IMR-90 (cell line): ENCODE results near the gene APOC1. TPM values are rescaled to one million over a fixed set of nuclear protein-coding genes. Genes with fewer than 3 reads are reported as not detected.
A peak's percentile ranks its signal among the peaks of the same experiment; 100 is the strongest.

Experiments
- ATAC-seq: fragments of 200-7000 bp; cut with Tn5 transposase; 2 replicates; pipeline ENCODE4 v1.9.1; 2020; ENCODE audit warnings: low read depth, mild to moderate bottlenecking, moderate library complexity
- BruUV-seq: library from RNA; stranded (reverse); fragments of 400-500 nt; replicated peaks from 2 replicates; lab custom pipeline; 2021; lab: Mats Ljungman, UMichigan
- CTCF ChIA-PET: fragments of 300-600 bp; formaldehyde crosslinking; extraction: SDS; loops from one replicate; lab custom pipeline; 2021; ENCODE audit warnings: antibody characterized with exemption; lab: Yijun Ruan, JAX
- POLR2A ChIA-PET: fragments of 300-600 bp; sonication (Branson Sonifier 250); formaldehyde crosslinking; loops from one replicate; lab custom pipeline; 2022; ENCODE audit warnings: antibody characterized with exemption; ENCODE audit not compliant: unreplicated experiment; lab: Charles Lee
- DNase-seq: peaks from one replicate; pipeline ENCODE4 v3.0.0; 2013
- H2AFZ ChIP-seq: replicated peaks from 2 replicates; pipeline ENCODE3; 2013; ENCODE audit warnings: low read length, mild to moderate bottlenecking; ENCODE audit not compliant: poor library complexity
- H2AK5ac ChIP-seq: 2 replicates; pipeline ENCODE4 v1.6.1; 2013; ENCODE audit warnings: low read depth, low read length, inconsistent platforms
- H2AK9ac ChIP-seq: replicated peaks from 2 replicates; pipeline ENCODE3; 2013; ENCODE audit warnings: mild to moderate bottlenecking, low read depth, low read length, moderate library complexity; ENCODE audit not compliant: poor library complexity
- H2BK120ac ChIP-seq: 2 replicates; pipeline ENCODE4 v1.6.1; 2013; ENCODE audit warnings: low read depth, low read length, inconsistent platforms
- H2BK15ac ChIP-seq: 3 replicates; pipeline ENCODE4 v1.6.1; 2013; ENCODE audit warnings: low read depth, low read length, inconsistent platforms
- H2BK20ac ChIP-seq: 2 replicates; pipeline ENCODE4 v1.6.1; 2013; ENCODE audit warnings: low read depth, mild to moderate bottlenecking, inconsistent platforms, low read length, moderate library complexity
- H2BK5ac ChIP-seq: 2 replicates; pipeline ENCODE4 v1.6.1; 2013; ENCODE audit warnings: mild to moderate bottlenecking, low read depth, low read length, inconsistent platforms; ENCODE audit not compliant: poor library complexity, severe bottlenecking
- H3K14ac ChIP-seq: replicated peaks from 2 replicates; pipeline ENCODE4 v1.6.1; 2013; ENCODE audit warnings: low read depth, low read length, inconsistent platforms
- H3K18ac ChIP-seq: 2 replicates; pipeline ENCODE4 v1.6.1; 2013; ENCODE audit warnings: low read depth, low read length, control low read depth
- H3K23ac ChIP-seq: 2 replicates; pipeline ENCODE4 v1.6.1; 2013; ENCODE audit warnings: low read depth, low read length, inconsistent platforms
- H3K27ac ChIP-seq: 2 replicates; pipeline ENCODE4 v1.5.1; 2013; ENCODE audit warnings: mild to moderate bottlenecking, control low read depth, low read length; ENCODE audit not compliant: insufficient read depth
- H3K27me3 ChIP-seq: 2 replicates; pipeline ENCODE4 v1.6.1; 2013; ENCODE audit warnings: low read length; ENCODE audit not compliant: control insufficient read depth, insufficient read depth
- H3K36me3 ChIP-seq: 2 replicates; pipeline ENCODE4 v1.6.1; 2013; ENCODE audit warnings: low read length, mixed read lengths; ENCODE audit not compliant: control insufficient read depth, insufficient read depth
- H3K4ac ChIP-seq: 2 replicates; pipeline ENCODE4 v1.6.1; 2013; ENCODE audit warnings: low read depth, low read length, inconsistent platforms
- H3K4me1 ChIP-seq: 2 replicates; pipeline ENCODE4 v1.6.1; 2013; ENCODE audit warnings: low read length, mixed read lengths; ENCODE audit not compliant: control insufficient read depth, insufficient read depth
- H3K4me2 ChIP-seq: 2 replicates; pipeline ENCODE4 v1.6.1; 2013; ENCODE audit warnings: low read depth, mild to moderate bottlenecking, control low read depth, low read length, moderate library complexity
- H3K4me3 ChIP-seq: 2 replicates; pipeline ENCODE4 v1.5.1; 2013; ENCODE audit warnings: low read depth, mild to moderate bottlenecking, control low read depth, low read length, moderate library complexity; ENCODE audit not compliant: insufficient read depth
- H3K56ac ChIP-seq: 2 replicates; pipeline ENCODE4 v1.6.1; 2013; ENCODE audit warnings: low read length, inconsistent platforms; ENCODE audit not compliant: insufficient read depth; ENCODE audit errors: extremely low read depth
- H3K79me1 ChIP-seq, 2 experiments: 2 replicates each; pipeline ENCODE4 v1.6.1; 2013; ENCODE audit warnings: low read length in 2 of 2, inconsistent platforms in 1 of 2, low read depth in 1 of 2
- H3K9ac ChIP-seq: 2 replicates; pipeline ENCODE4 v1.6.1; 2013; ENCODE audit warnings: low read depth, low read length, control low read depth
- H3K9me1 ChIP-seq: 2 replicates; pipeline ENCODE4 v1.6.1; 2013; ENCODE audit warnings: low read length, inconsistent platforms; ENCODE audit not compliant: insufficient read depth
- H3K9me3 ChIP-seq: 2 replicates; pipeline ENCODE4 v1.6.1; 2013; ENCODE audit warnings: low read length; ENCODE audit not compliant: control insufficient read depth, insufficient read depth
- H4K20me1 ChIP-seq: 2 replicates; pipeline ENCODE4 v1.6.1; 2013; ENCODE audit warnings: low read length, inconsistent platforms; ENCODE audit not compliant: insufficient read depth
- H4K5ac ChIP-seq: 2 replicates; pipeline ENCODE4 v1.6.1; 2013; ENCODE audit warnings: mild to moderate bottlenecking, low read depth, low read length, control low read depth
- H4K8ac ChIP-seq, 2 experiments: 2 replicates each; pipeline ENCODE4 v1.6.1; 2013; ENCODE audit warnings: low read depth in 2 of 2, low read length in 2 of 2, control low read depth in 1 of 2, inconsistent platforms in 1 of 2
- H4K91ac ChIP-seq: 2 replicates; pipeline ENCODE4 v1.6.1; 2013; ENCODE audit warnings: low read depth, low read length, inconsistent platforms; ENCODE audit not compliant: insufficient read depth
- BHLHE40 ChIP-seq: fragments of 150-350 bp; IDR thresholded peaks from 2 replicates; pipeline ENCODE4 v1.6.1; 2016; ENCODE audit warnings: mild to moderate bottlenecking, low read depth, low read length
- CEBPB ChIP-seq: IDR thresholded peaks from 2 replicates; pipeline ENCODE4 v1.6.1; 2012; ENCODE audit warnings: low read depth, low read length, improper control_type of control experiment
- CHD1 ChIP-seq: IDR thresholded peaks from 2 replicates; pipeline ENCODE4 v1.6.1; 2012; ENCODE audit warnings: low read depth, low read length, improper control_type of control experiment
- FOS ChIP-seq: fragments of 150-350 bp; IDR thresholded peaks from 2 replicates; pipeline ENCODE4 v1.6.1; 2016; ENCODE audit warnings: low read depth, low read length
- MAZ ChIP-seq: IDR thresholded peaks from 2 replicates; pipeline ENCODE4 v1.6.1; 2012; ENCODE audit warnings: low read depth, mild to moderate bottlenecking, low read length, improper control_type of control experiment, moderate library complexity, borderline replicate concordance
- NFE2L2 ChIP-seq: fragments of 150-350 bp; IDR thresholded peaks from 2 replicates; pipeline ENCODE4 v1.6.1; 2016; ENCODE audit warnings: low read depth, mild to moderate bottlenecking, low read length
- POLR2A ChIP-seq: IDR thresholded peaks from 2 replicates; pipeline ENCODE4 v1.6.1; 2012; ENCODE audit warnings: mild to moderate bottlenecking, low read depth, low read length
- RAD21 ChIP-seq: IDR thresholded peaks from 2 replicates; pipeline ENCODE4 v1.6.1; 2012; ENCODE audit warnings: low read length, improper control_type of control experiment
- RCOR1 ChIP-seq: IDR thresholded peaks from 2 replicates; pipeline ENCODE4 v1.6.1; 2012; ENCODE audit warnings: mild to moderate bottlenecking, low read length, improper control_type of control experiment; ENCODE audit not compliant: insufficient replicate concordance
- RFX5 ChIP-seq: IDR thresholded peaks from 2 replicates; pipeline ENCODE4 v1.8.0; 2012; ENCODE audit warnings: low read depth, mild to moderate bottlenecking, low read length, moderate library complexity
- SMC3 ChIP-seq: fragments of 150-350 bp; IDR thresholded peaks from 2 replicates; pipeline ENCODE4 v1.6.1; 2016; ENCODE audit warnings: low read depth, mild to moderate bottlenecking, antibody characterized with exemption, low read length, moderate library complexity
- WGBS, 2 experiments: methylation state at CpG; one replicate each; pipeline versions ENCODE4 v1.1.5 to v1.1.7; 2013; ENCODE audit warnings: missing lambda C conversion rate in 2 of 2; ENCODE audit not compliant: insufficient read length in 1 of 2; ENCODE audit errors: extremely low coverage in 2 of 2; 5-methylcytosine and 5-hydroxymethylcytosine counted together
- dilution Hi-C: fragments of 300-500 bp; cut with HindIII; formaldehyde crosslinking; loops from one replicate; pipeline ENCODE4 v1.14.3; 2018; ENCODE audit warnings: low sequenced_read_pairs; ENCODE audit not compliant: unreplicated experiment
- in situ Hi-C: fragments of 300-500 bp; cut with MboI; formaldehyde crosslinking; loops from 3 replicates; pipeline ENCODE4 v1.14.3; 2019; ENCODE audit warnings: low sequenced_read_pairs, inconsistent platforms, mixed read lengths
- intact Hi-C: fragments of 100-400 bp; cut with micrococcal nuclease; formaldehyde crosslinking; loops from 2 replicates; pipeline ENCODE4 v1.10.0; 2022
- polyA plus RNA-seq, 3 experiments: library from polyadenylated mRNA; depleted of rRNA; stranded (reverse); fragments of >200 nt; gene quantifications; 2 replicates each; pipeline ENCODE4 v1.2.3, GENCODE V29; 2012; ENCODE audit warnings: low replicate concordance in 1 of 3
- total RNA-seq: library from RNA; depleted of rRNA; stranded (reverse); fragments of >200 nt; gene quantifications from 2 replicates; pipeline ENCODE4 v1.2.3, GENCODE V29; 2012
- TF ChIP-seq, protein P1 (sequence below): fragments of 150-350 bp; IDR thresholded peaks from 2 replicates; pipeline ENCODE4 v1.6.1; 2016; ENCODE audit warnings: low read depth, mild to moderate bottlenecking, low read length, moderate library complexity, borderline replicate concordance

The APOC1 gene
- total and polyA plus RNA-seq, 2 of the 4 experiments (the other 2 are of a cell fraction) = 1.1 TPM; not detected in 1

GRCh38 chr19:44890366-44891015, 23.9 kb upstream of the APOC1 start (continued):
- TF ChIP-seq SMC3 (no peak), BHLHE40 (no peak)

GRCh38 chr19:44891016-44891882, 23.2 kb upstream of the APOC1 start, which contains the start of gene TOMM40:
Gene TOMM40 (plus strand): TSS chr19:44891254. CDS start chr19:44891416, 162 bp downstream.
- Histone ChIP-seq H3K9me1 (peaks cover 7% of the 10 kb centered on the region), H3K79me1 (peaks cover 13 to 34% of the 10 kb centered on the region in 2 experiments), H3K27me3 (no peaks in the 10 kb centered on the region), H4K20me1 (peaks cover 10% of the 10 kb centered on the region; the same call in 1 of the 2 replicates), H3K27ac (peak within 1 kb of the TSS; percentile 69), H4K8ac (peak within 1 kb of the TSS; percentile 49 to 94), H3K14ac (peak within 1 kb of the TSS; percentile 89), H3K23ac (peak within 1 kb of the TSS; percentile 32), H2AK9ac (peak within 1 kb of the TSS; percentile 94), H3K18ac (peak within 1 kb of the TSS; percentile 11; the same call in 1 of the 2 replicates), H3K4me2 (peak within 1 kb of the TSS; percentile 94), H3K36me3 (peaks cover 40% of the 10 kb centered on the region), H4K5ac (peak within 1 kb of the TSS; percentile 40), H3K4me1 (peaks cover 4% of the 10 kb centered on the region), H2AFZ (peak within 1 kb of the TSS; percentile 92), H2BK5ac (peak within 1 kb of the TSS; percentile 77), H2BK20ac (no peak within 1 kb of the TSS), H4K91ac (peak within 1 kb of the TSS; percentile 42; the same call in 1 of the 2 replicates), H2BK120ac (no peak within 1 kb of the TSS; the same call in 1 of the 2 replicates), H3K56ac (peak within 1 kb of the TSS; percentile 74), H2BK15ac (no peak within 1 kb of the TSS), H3K4ac (peak within 1 kb of the TSS; percentile 81), H3K9ac (peak within 1 kb of the TSS; percentile 93), H3K9me3 (no peaks in the 10 kb centered on the region), H3K4me3 (peak within 1 kb of the TSS; percentile 60), H2AK5ac (peak within 1 kb of the TSS; percentile 82)
- dilution Hi-C loops = no loop called here
- WGBS, 2 experiments = 0% methylated on average over 39 of the region's 81 CpGs; no CpG with 5 or more reads in 1 of the 2 experiments
- DNase-seq (peak; percentile 100), ATAC-seq (peak; percentile 0)
- BruUV-seq = no TSS peak
- intact Hi-C loops = loop anchor here (1.0 to 2.0 kb wide), 2 partner anchors 44 to 60 kb away; partner anchors contain the start of gene NECTIN2
- in situ Hi-C loops = no loop called here
- ChIA-PET CTCF (no interaction called here), POLR2A (no interaction called here)
- TF ChIP-seq RAD21 (no peak), CHD1 (no peak), MAZ (0 out of 2 replicates have a peak, but pooled peaks have one; percentile 37), BHLHE40 (peak; percentile 17; the same call in 1 of the 2 replicates), RCOR1 (no peak), POLR2A (peak; percentile 56; the same call in 1 of the 2 replicates), NFE2L2 (no peak), RFX5 (no peak), CEBPB (no peak), FOS (no peak)
- TF ChIP-seq, protein P1, sequence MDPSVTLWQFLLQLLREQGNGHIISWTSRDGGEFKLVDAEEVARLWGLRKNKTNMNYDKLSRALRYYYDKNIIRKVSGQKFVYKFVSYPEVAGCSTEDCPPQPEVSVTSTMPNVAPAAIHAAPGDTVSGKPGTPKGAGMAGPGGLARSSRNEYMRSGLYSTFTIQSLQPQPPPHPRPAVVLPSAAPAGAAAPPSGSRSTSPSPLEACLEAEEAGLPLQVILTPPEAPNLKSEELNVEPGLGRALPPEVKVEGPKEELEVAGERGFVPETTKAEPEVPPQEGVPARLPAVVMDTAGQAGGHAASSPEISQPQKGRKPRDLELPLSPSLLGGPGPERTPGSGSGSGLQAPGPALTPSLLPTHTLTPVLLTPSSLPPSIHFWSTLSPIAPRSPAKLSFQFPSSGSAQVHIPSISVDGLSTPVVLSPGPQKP = no peak
